ENCODE results near the gene EPB41L3.

The EPB41L3 gene

GRCh38 chr18:5476961-5477800 is 66.6 kb downstream of the EPB41L3 start:
- TF ChIP-seq CTCF (IDR thresholded peaks at IDR 0.05), result no peak
- DNase-seq, result no peak
- Histone ChIP-seq H3K36me3 (no peaks in the 10 kb centered on the region), H3K4me3 (no peak overlapping the region), H3K4me1 (peaks cover 0 to 10% (median 0%) of the 10 kb centered on the region in 4 donors), H3K27ac (no peak overlapping the region), H3K27me3 (no peaks in the 10 kb centered on the region), H3K9me3 (no peaks in the 10 kb centered on the region)
- intact Hi-C loops (cut with DNase I; ENCODE audit: low total_unique reads), result no loop called here

- TF ChIP-seq CTCF (IDR thresholded peaks at IDR 0.05), result no peak
- H3K4me1 ChIP-seq, result peaks cover 0 to 10% (median 0%) of the 10 kb centered on the region in 4 donors
- H3K36me3 ChIP-seq, result no peaks in the 10 kb centered on the region
- intact Hi-C loops (cut with DNase I; ENCODE audit: low total_unique reads), result no loop called here
- H3K27me3 ChIP-seq, result no peaks in the 10 kb centered on the region
- peak in 1 of 2 donors; percentile 39 for DNase-seq
- no peak overlapping the region for H3K4me3 ChIP-seq
- no peak overlapping the region for H3K27ac ChIP-seq
- no peaks in the 10 kb centered on the region for H3K9me3 ChIP-seq
Measured at GRCh38 chr18:5475267-5475666, 68.5 kb downstream of the EPB41L3 start.

- no peaks in the 10 kb centered on the region for H3K27me3 ChIP-seq
- intact Hi-C loops (cut with DNase I; ENCODE audit: low total_unique reads), result no loop called here
- no peak overlapping the region for H3K4me3 ChIP-seq
- DNase-seq, result no peak
- H3K4me1 ChIP-seq, result no peaks in the 10 kb centered on the region
- H3K36me3 ChIP-seq, result no peaks in the 10 kb centered on the region
- H3K9me3 ChIP-seq, result no peaks in the 10 kb centered on the region
- no peak for TF ChIP-seq CTCF (IDR thresholded peaks at IDR 0.05)
- H3K27ac ChIP-seq, result no peak overlapping the region
Measured at GRCh38 chr18:5469340-5469739, 74.5 kb downstream of the EPB41L3 start.

GRCh38 chr18:5468394-5468793 is 75.4 kb downstream of the EPB41L3 start:
- Histone ChIP-seq H3K9me3 (no peaks in the 10 kb centered on the region), H3K27ac (no peak overlapping the region), H3K4me3 (no peak overlapping the region), H3K36me3 (no peaks in the 10 kb centered on the region), H3K27me3 (no peaks in the 10 kb centered on the region), H3K4me1 (no peaks in the 10 kb centered on the region)
- intact Hi-C loops (cut with DNase I; ENCODE audit: low total_unique reads), result no loop called here
- no peak for DNase-seq
- no peak for TF ChIP-seq CTCF (IDR thresholded peaks at IDR 0.05)

- DNase-seq, result no peak
- no peak for TF ChIP-seq CTCF (IDR thresholded peaks at IDR 0.05)
Measured at GRCh38 chr18:5467671-5468070, 76.1 kb downstream of the EPB41L3 start.

More at GRCh38 chr18:5467671-5468070, 76.1 kb downstream of the EPB41L3 start:
- intact Hi-C loops (cut with DNase I; ENCODE audit: low total_unique reads), result no loop called here
- no peaks in the 10 kb centered on the region for H3K4me1 ChIP-seq
- no peak overlapping the region for H3K4me3 ChIP-seq
- no peak overlapping the region for H3K27ac ChIP-seq
- H3K27me3 ChIP-seq, result no peaks in the 10 kb centered on the region
- H3K9me3 ChIP-seq, result no peaks in the 10 kb centered on the region
- no peaks in the 10 kb centered on the region for H3K36me3 ChIP-seq
